HCT116 (cell line): Measurements from ENCODE around the gene PEAK3. TPM values are rescaled to one million over a fixed set of nuclear protein-coding genes. Genes with fewer than 3 reads are reported as not detected.

Source experiments
- ATAC-seq: fragments of 200-7000 bp; cut with Tn5 transposase; 2 replicates; pipeline ENCODE4 v1.9.1; 2020; ENCODE audit warnings: mild to moderate bottlenecking, moderate library complexity
- BruUV-seq: library from RNA; stranded (reverse); fragments of 400-500 nt; replicated peaks from 2 replicates; lab custom pipeline; 2021; lab: Mats Ljungman, UMichigan
- CTCF ChIA-PET: fragments of 300-600 bp; sonication (Branson Sonifier 250); formaldehyde crosslinking; loops from one replicate; lab custom pipeline; 2021; ENCODE audit warnings: antibody characterized with exemption; lab: Charles Lee
- POLR2A ChIA-PET: fragments of 300-600, 350-600 bp; sonication (Branson Sonifier 250); formaldehyde crosslinking; loops from one replicate; lab custom pipeline; 2021; ENCODE audit warnings: antibody characterized with exemption; lab: Charles Lee
- RAD21 ChIA-PET, 2 experiments: fragments of 300-600 bp; sonication (Branson Sonifier 250); formaldehyde crosslinking; loops; one replicate each; lab custom pipeline; 2023; ENCODE audit warnings: low total read pairs in 2 of 2; ENCODE audit not compliant: uncharacterized antibody in 2 of 2, unreplicated experiment in 2 of 2, low non-redundant PET in 1 of 2; lab: Charles Lee
- DNase-seq: peaks from one replicate; pipeline ENCODE4 v3.0.0-alpha.2; 2010; ENCODE audit warnings: low read depth, low spot score
- H2AFZ ChIP-seq: fragments of 200-600 bp; shearing (Covaris generic), sonication (generic); 2 replicates; pipeline ENCODE4 v1.6.1; 2017; ENCODE audit warnings: low read depth, mixed run types, mixed read lengths, antibody characterized with exemption, low read length; ENCODE audit not compliant: poor library complexity, severe bottlenecking
- H3K27ac ChIP-seq: 2 replicates; pipeline ENCODE4 v1.5.1; 2012; ENCODE audit warnings: low read depth, low read length
- H3K27me3 ChIP-seq: fragments of 200-600 bp; sonication (generic); 2 replicates; pipeline ENCODE4 v1.6.1; 2016; ENCODE audit warnings: mixed run types, low read length, mixed read lengths; ENCODE audit not compliant: insufficient read depth
- H3K36me3 ChIP-seq, 2 experiments: fragments of 200-500 bp in 1 of 2; fragments of 200-600 bp in 1 of 2; sonication (Bioruptor generic) in 1 of 2; sonication (generic) in 1 of 2; 2 replicates each; pipeline versions ENCODE4 v1.5.1 to v1.6.1; 2014 to 2016; ENCODE audit warnings: low read length in 2 of 2, inconsistent platforms in 1 of 2, mixed read lengths in 1 of 2, mixed run types in 1 of 2; ENCODE audit not compliant: insufficient read depth in 2 of 2, control insufficient read depth in 1 of 2
- H3K4me1 ChIP-seq, 2 experiments: fragments of 200-600 bp in 1 of 2; sonication (generic) in 1 of 2; 2 replicates each; pipeline versions ENCODE4 v1.5.1 to v1.6.1; 2012 to 2017; ENCODE audit warnings: low read length in 2 of 2, inconsistent platforms in 1 of 2, mild to moderate bottlenecking in 1 of 2, mixed read lengths in 1 of 2, mixed run types in 1 of 2, moderate library complexity in 1 of 2; ENCODE audit not compliant: insufficient read depth in 2 of 2, control insufficient read depth in 1 of 2
- H3K4me2 ChIP-seq: fragments of 200-600 bp; sonication (generic); 2 replicates; pipeline ENCODE4 v1.6.1; 2017; ENCODE audit warnings: mixed run types, low read length, mixed read lengths
- H3K4me3 ChIP-seq, 2 experiments: fragments of 200-600 bp in 1 of 2; sonication (generic) in 1 of 2; replicated peaks in 1 of 2; 2 replicates each; pipeline ENCODE4 v1.5.1; 2011 to 2016; ENCODE audit warnings: low read length in 2 of 2, control low read depth in 1 of 2, low read depth in 1 of 2, mild to moderate bottlenecking in 1 of 2, mixed read lengths in 1 of 2, mixed run types in 1 of 2
- H3K79me2 ChIP-seq: fragments of 200-600 bp; sonication (generic); 2 replicates; pipeline ENCODE4 v1.6.1; 2017; ENCODE audit warnings: mild to moderate bottlenecking, mixed run types, low read length, moderate library complexity, mixed read lengths; ENCODE audit not compliant: insufficient read depth
- H3K9ac ChIP-seq: fragments of 200-600 bp; sonication (generic); 2 replicates; pipeline ENCODE4 v1.6.1; 2016; ENCODE audit warnings: low read length, mixed read lengths
- H3K9me2 ChIP-seq: fragments of 200-600 bp; sonication (generic), shearing (Covaris generic); 2 replicates; pipeline ENCODE4 v1.6.1; 2017; ENCODE audit warnings: mixed run types, mild to moderate bottlenecking, moderate library complexity; ENCODE audit not compliant: insufficient read depth
- H3K9me3 ChIP-seq, 2 experiments: fragments of 200-500 bp in 1 of 2; fragments of 200-600 bp in 1 of 2; sonication (Bioruptor generic) in 1 of 2; sonication (generic) in 1 of 2; 2 replicates each; pipeline ENCODE4 v1.6.1; 2014 to 2017; ENCODE audit warnings: low read length in 2 of 2, mixed read lengths in 2 of 2, inconsistent platforms in 1 of 2, low read depth in 1 of 2, mild to moderate bottlenecking in 1 of 2, mixed run types in 1 of 2, moderate library complexity in 1 of 2; ENCODE audit not compliant: control insufficient read depth in 1 of 2, insufficient read depth in 1 of 2
- H4K20me1 ChIP-seq: fragments of 200-600 bp; sonication (generic), shearing (Covaris generic); 2 replicates; pipeline ENCODE4 v1.6.1; 2017; ENCODE audit warnings: mixed run types, mild to moderate bottlenecking, moderate library complexity; ENCODE audit not compliant: insufficient read depth
- CEBPB ChIP-seq: IDR thresholded peaks from 2 replicates; pipeline ENCODE4 v1.6.1; 2012; ENCODE audit warnings: low read depth
- ELF1 ChIP-seq: IDR thresholded peaks from 2 replicates; pipeline ENCODE4 v1.6.1; 2012; ENCODE audit warnings: low read depth, borderline replicate concordance
- EZH2phosphoT487 ChIP-seq: fragments of 200-600 bp; IDR thresholded peaks from 2 replicates; pipeline ENCODE4 v1.6.1; 2018; ENCODE audit warnings: antibody characterized with exemption, borderline replicate concordance
- POLR2AphosphoS5 ChIP-seq: IDR thresholded peaks from 2 replicates; pipeline ENCODE4 v1.6.1; 2011; ENCODE audit warnings: mild to moderate bottlenecking, low read depth, low read length, moderate library complexity
- RAD21 ChIP-seq: IDR thresholded peaks from 2 replicates; pipeline ENCODE4 v1.6.1; 2012; ENCODE audit warnings: low read depth, mild to moderate bottlenecking
- REST ChIP-seq: IDR thresholded peaks from 2 replicates; pipeline ENCODE4 v1.6.1; 2012; ENCODE audit warnings: low read depth
- SRF ChIP-seq: IDR thresholded peaks from 2 replicates; pipeline ENCODE4 v1.6.1; 2012; ENCODE audit warnings: low read depth
- ZFX ChIP-seq: fragments of 450-650 bp; IDR thresholded peaks from 2 replicates; pipeline ENCODE4 v1.6.1; 2017
- intact Hi-C: fragments of 100-400 bp; cut with micrococcal nuclease; formaldehyde crosslinking; loops from 2 replicates; pipeline ENCODE4 v1.10.0; 2022
- total RNA-seq: library from RNA; stranded (reverse); gene quantifications from one replicate; pipeline ENCODE4 v1.2.1, GENCODE V29; 2021; ENCODE audit not compliant: unreplicated experiment
- TF ChIP-seq, protein P1 (sequence below), 3 experiments: fragments of 200-600 bp in 1 of 3; sonication (generic) in 1 of 3; IDR thresholded peaks in 2 of 3; conservative IDR thresholded peaks in 1 of 3; 2 replicates each; pipeline ENCODE4 v1.5.1; 2012 to 2017; ENCODE audit warnings: low read depth in 2 of 3, low read length in 2 of 3, antibody characterized with exemption in 1 of 3, borderline replicate concordance in 1 of 3, control low read depth in 1 of 3, mild to moderate bottlenecking in 1 of 3, mixed read lengths in 1 of 3, mixed run types in 1 of 3, moderate library complexity in 1 of 3; ENCODE audit not compliant: insufficient read depth in 1 of 3

Gene PEAK3
- total RNA-seq, 1 experiment from 2014 or later, result not detected

- no TSS peak for BruUV-seq
- peaks cover 14 to 20% of the 10 kb centered on the region in 2 experiments; a peak in 3 of 4 replicates for H3K36me3 ChIP-seq
- RAD21 ChIA-PET, result no interaction called here
- CTCF ChIA-PET, result interaction anchor here (1.2 kb wide), 1 partner anchor 11 kb away, joined by 3 read pairs; no protein-coding TSS in a partner anchor
- H3K27me3 ChIP-seq, result no peaks in the 10 kb centered on the region
- H3K79me2 ChIP-seq, result peaks cover 7% of the 10 kb centered on the region; the same call in 1 of the 2 replicates
- POLR2A ChIA-PET, result no interaction called here
- intact Hi-C loops, result no loop called here
- H3K27ac ChIP-seq, result no peak overlapping the region
- no peak overlapping the region for H3K9ac ChIP-seq
- TF ChIP-seq CEBPB (no peak), ELF1 (no peak), EZH2phosphoT487 (no peak), ZFX (no peak), POLR2AphosphoS5 (no peak), SRF (no peak), REST (no peak), RAD21 (no peak)
- TF ChIP-seq, protein P1, sequence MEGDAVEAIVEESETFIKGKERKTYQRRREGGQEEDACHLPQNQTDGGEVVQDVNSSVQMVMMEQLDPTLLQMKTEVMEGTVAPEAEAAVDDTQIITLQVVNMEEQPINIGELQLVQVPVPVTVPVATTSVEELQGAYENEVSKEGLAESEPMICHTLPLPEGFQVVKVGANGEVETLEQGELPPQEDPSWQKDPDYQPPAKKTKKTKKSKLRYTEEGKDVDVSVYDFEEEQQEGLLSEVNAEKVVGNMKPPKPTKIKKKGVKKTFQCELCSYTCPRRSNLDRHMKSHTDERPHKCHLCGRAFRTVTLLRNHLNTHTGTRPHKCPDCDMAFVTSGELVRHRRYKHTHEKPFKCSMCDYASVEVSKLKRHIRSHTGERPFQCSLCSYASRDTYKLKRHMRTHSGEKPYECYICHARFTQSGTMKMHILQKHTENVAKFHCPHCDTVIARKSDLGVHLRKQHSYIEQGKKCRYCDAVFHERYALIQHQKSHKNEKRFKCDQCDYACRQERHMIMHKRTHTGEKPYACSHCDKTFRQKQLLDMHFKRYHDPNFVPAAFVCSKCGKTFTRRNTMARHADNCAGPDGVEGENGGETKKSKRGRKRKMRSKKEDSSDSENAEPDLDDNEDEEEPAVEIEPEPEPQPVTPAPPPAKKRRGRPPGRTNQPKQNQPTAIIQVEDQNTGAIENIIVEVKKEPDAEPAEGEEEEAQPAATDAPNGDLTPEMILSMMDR (IDR thresholded peaks at IDR 0.05 in 2 of 3, conservative IDR thresholded peaks at IDR 0.05 in 1 of 3; ENCODE audit: borderline replicate concordance in 1 of 3, insufficient read depth in 1 of 3, low read depth in 2 of 3, low read length in 2 of 3), result no peak
- no peaks in the 10 kb centered on the region for H3K9me2 ChIP-seq
- no peak overlapping the region for H3K4me3 ChIP-seq
- 0 out of 4 replicates have a peak, but pooled peaks cover 0 to 4% of the 10 kb centered on the region in 2 experiments for H3K4me1 ChIP-seq
- no peaks in the 10 kb centered on the region for H3K9me3 ChIP-seq
- ATAC-seq (0 out of 2 replicates have a peak, but pooled peaks have one; percentile 0), DNase-seq (no peak)
- no peak overlapping the region for H2AFZ ChIP-seq
- no peak overlapping the region for H3K4me2 ChIP-seq
- H4K20me1 ChIP-seq, result no peaks in the 10 kb centered on the region
These were observed 31.2 kb downstream of the PEAK3 start for GRCh38 chr19:2250766-2251105.
